SK-N-MC (cell line): ENCODE data around the gene ZNF462.

Experiments used
- DNase-seq: peaks from one replicate; pipeline ENCODE4 v3.0.0-alpha.2; 2011; ENCODE audit warnings: low read depth, low spot score
- H3K27ac ChIP-seq: fragments of 200-600 bp; sonication (generic); 2 replicates; pipeline ENCODE4 v1.5.1; 2016; ENCODE audit warnings: mixed run types
- H3K36me3 ChIP-seq: fragments of 200-600 bp; sonication (generic); 2 replicates; pipeline ENCODE4 v1.6.1; 2017; ENCODE audit warnings: antibody characterized with exemption, low read length, mixed read lengths; ENCODE audit not compliant: insufficient read depth
- H3K4me3 ChIP-seq: fragments of 200-600 bp; sonication (generic); 2 replicates; pipeline ENCODE4 v1.5.1; 2016
- H3K9ac ChIP-seq: fragments of 200-600 bp; sonication (generic); 2 replicates; pipeline ENCODE4 v1.8.0; 2017; ENCODE audit warnings: mixed run types, mixed read lengths; ENCODE audit not compliant: insufficient read length
- H3K9me3 ChIP-seq: fragments of 200-600 bp; sonication (generic); 2 replicates; pipeline ENCODE4 v1.6.1; 2017; ENCODE audit warnings: low read depth, mild to moderate bottlenecking, antibody characterized with exemption, low read length, moderate library complexity, mixed read lengths
- EZH2 ChIP-seq: fragments of 200-600 bp; sonication (generic); IDR thresholded peaks from one replicate; pipeline ENCODE4 v1.6.1; 2017; ENCODE audit warnings: antibody characterized with exemption
- FOXP2 ChIP-seq: optimal IDR thresholded peaks from 2 replicates; pipeline ENCODE3; 2011; ENCODE audit warnings: mild to moderate bottlenecking, moderate library complexity; ENCODE audit not compliant: insufficient read depth; ENCODE audit errors: extremely low read length, control extremely low read depth
- POLR2AphosphoS5 ChIP-seq: IDR thresholded peaks from 2 replicates; pipeline ENCODE4 v1.6.1; 2012; ENCODE audit warnings: mild to moderate bottlenecking, low read depth, low read length, borderline replicate concordance

ZNF462 gene

GRCh38 chr9:106859957-106860720 is 2.8 kb upstream of the ZNF462 start:
- no peak overlapping the region for H3K27ac ChIP-seq
- no peak overlapping the region for H3K4me3 ChIP-seq
- no peaks in the 10 kb centered on the region for H3K36me3 ChIP-seq
- H3K9me3 ChIP-seq, result no peaks in the 10 kb centered on the region
- H3K9ac ChIP-seq, result no peak overlapping the region
- no peak for TF ChIP-seq EZH2
- TF ChIP-seq POLR2AphosphoS5, result no peak
- TF ChIP-seq FOXP2, result no peak
- no peak for DNase-seq

DNA sequence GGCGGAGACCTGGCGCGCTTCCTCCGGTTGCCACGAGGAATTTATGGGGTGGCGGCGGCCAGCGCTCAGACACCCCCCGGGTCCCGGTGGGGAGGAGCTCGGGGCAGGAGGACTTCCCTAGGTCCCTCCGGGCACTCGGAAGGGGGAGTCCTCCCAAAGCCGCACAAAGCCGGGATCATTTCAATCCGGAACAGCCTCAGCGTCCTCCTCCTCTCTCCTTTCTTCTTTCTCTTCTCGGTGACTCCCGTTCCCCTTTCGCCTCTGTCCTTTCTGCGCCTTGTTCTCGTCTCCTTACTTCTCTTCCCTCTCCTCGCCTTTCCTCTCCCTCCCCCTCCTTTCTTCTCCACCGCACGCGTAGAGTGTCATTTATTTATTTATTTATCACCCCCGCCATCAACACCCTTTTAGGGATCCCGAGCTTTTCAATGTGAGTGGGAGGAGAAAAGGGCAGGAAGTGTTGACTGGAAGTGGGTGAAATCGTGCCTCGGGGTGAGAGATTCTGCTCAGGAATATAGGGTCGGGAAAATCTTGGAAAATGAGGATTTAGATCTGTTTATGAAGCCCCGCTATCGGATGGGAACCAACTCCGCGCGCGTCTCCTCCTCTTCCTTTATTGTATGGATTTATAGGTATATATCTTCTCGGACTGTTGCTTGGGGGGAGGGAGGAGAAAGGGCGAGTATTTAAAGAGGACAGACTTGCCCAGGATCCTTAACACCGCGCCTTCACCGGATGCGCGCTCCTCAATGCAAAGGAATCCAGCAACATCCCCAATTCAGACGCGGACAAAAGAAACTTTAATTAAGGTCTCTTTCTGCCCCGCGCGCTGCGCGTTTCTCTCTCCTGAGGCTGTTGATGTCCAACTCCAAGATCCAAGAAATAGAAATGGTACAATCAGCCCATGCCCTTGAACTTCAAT is 2.0 kb upstream of the ZNF462 start:
- TF ChIP-seq POLR2AphosphoS5, result no peak
- TF ChIP-seq EZH2, result peak; percentile 83
- no peak for TF ChIP-seq FOXP2
- DNase-seq, result no peak
- no peaks in the 10 kb centered on the region for H3K36me3 ChIP-seq
- no peak overlapping the region for H3K27ac ChIP-seq
- H3K9ac ChIP-seq, result no peak overlapping the region
- H3K9me3 ChIP-seq, result no peaks in the 10 kb centered on the region
- no peak overlapping the region for H3K4me3 ChIP-seq

DNA sequence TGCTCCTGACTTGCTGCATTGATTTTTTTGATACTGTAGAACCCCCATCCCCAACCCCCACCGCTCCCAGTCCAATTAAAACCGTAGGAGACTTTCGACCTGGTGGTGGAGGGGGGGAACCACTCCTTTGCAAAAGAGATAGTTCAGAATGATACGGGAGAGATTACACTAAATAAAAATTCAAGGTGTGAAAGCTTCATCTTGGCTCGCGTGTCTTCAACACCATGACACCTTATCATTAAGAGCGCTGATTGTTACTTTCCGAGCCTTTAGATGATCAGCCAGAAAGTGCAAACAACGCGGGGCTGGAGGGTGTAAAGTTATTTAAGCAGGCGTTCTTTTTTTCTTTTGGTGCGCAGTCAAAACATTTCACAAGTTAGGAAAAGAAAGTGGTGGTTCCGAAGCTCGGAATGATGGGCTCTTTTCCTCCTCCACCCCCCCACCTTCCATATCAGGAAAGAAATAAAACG is 1.3 kb upstream of the ZNF462 start:
- Histone ChIP-seq H3K36me3 (no peaks in the 10 kb centered on the region), H3K9me3 (no peaks in the 10 kb centered on the region), H3K9ac (no peak overlapping the region), H3K27ac (no peak overlapping the region), H3K4me3 (no peak overlapping the region)
- TF ChIP-seq EZH2, result no peak
- no peak for TF ChIP-seq POLR2AphosphoS5
- TF ChIP-seq FOXP2, result no peak
- DNase-seq, result no peak

DNA sequence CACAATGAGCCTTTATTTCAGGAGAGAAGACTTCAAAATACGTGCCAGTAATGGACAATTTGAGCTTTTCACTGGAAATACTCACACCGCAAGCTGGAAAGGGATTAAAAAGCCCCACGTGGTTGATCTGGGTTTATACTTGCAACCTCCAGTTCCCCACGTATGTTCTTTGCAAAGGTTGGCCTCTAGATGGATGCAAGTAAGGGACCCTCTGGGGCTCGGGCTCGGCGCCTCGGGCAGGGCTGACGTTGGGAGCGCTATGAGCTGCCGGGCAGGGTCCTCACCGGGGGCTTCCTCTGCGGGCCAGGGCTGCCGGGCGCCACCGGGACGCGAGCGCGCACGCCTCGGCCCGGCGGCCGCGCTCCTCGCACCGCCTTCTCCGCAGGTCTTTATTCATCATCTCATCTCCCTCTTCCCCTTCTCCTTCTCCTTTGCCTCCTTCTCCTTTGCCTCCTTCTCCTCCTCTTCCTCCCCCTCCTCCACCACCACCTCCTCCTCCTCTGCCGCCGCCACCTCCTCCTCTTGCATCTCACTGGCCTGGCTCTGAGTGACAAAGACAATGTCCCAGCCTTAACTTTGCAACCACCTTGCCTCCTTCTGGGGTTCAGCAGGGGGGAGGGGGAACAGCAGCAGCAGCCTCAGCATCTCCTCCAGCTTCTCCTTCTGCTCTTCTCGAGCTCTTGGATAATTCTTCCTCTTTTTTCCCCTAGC is 701 bp upstream of the ZNF462 start:
- no peak for DNase-seq
- no peak overlapping the region for H3K4me3 ChIP-seq
- H3K36me3 ChIP-seq, result no peaks in the 10 kb centered on the region
- no peak overlapping the region for H3K27ac ChIP-seq
- TF ChIP-seq FOXP2 (no peak), EZH2 (no peak), POLR2AphosphoS5 (no peak)
- no peak overlapping the region for H3K9ac ChIP-seq
- H3K9me3 ChIP-seq, result no peaks in the 10 kb centered on the region

- DNase-seq, result no peak
- Histone ChIP-seq H3K4me3 (no peak overlapping the region), H3K9ac (no peak overlapping the region)
These were observed 1.6 kb downstream of the ZNF462 start for GRCh38 chr9:106864373-106865143.

GRCh38 chr9:106866243-106866642 is 3.3 kb downstream of the ZNF462 start:
- no peaks in the 10 kb centered on the region for H3K9me3 ChIP-seq
- TF ChIP-seq FOXP2 (no peak), POLR2AphosphoS5 (no peak), EZH2 (no peak)
- H3K36me3 ChIP-seq, result no peaks in the 10 kb centered on the region
- H3K9ac ChIP-seq, result no peak overlapping the region
- H3K27ac ChIP-seq, result no peak overlapping the region
- DNase-seq, result no peak
- H3K4me3 ChIP-seq, result no peak overlapping the region

More at GRCh38 chr9:106864373-106865143, 1.6 kb downstream of the ZNF462 start:
- H3K36me3 ChIP-seq, result no peaks in the 10 kb centered on the region
- no peak for TF ChIP-seq FOXP2
- no peak for TF ChIP-seq EZH2
- no peak for TF ChIP-seq POLR2AphosphoS5
- no peak overlapping the region for H3K27ac ChIP-seq
- H3K9me3 ChIP-seq, result no peaks in the 10 kb centered on the region

- no peak overlapping the region for H3K9ac ChIP-seq
- H3K27ac ChIP-seq, result no peak overlapping the region
- no peak for DNase-seq
- H3K36me3 ChIP-seq, result no peaks in the 10 kb centered on the region
- no peaks in the 10 kb centered on the region for H3K9me3 ChIP-seq
- H3K4me3 ChIP-seq, result no peak overlapping the region
- TF ChIP-seq FOXP2, result no peak
- TF ChIP-seq EZH2, result no peak
- TF ChIP-seq POLR2AphosphoS5, result no peak
These were observed 4.3 kb downstream of the ZNF462 start for GRCh38 chr9:106867286-106867685.
